CD14-positive monocyte (primary cell): ENCODE measurements around the gene HUNK. TPM values are rescaled to one million over a fixed set of nuclear protein-coding genes. Genes with fewer than 3 reads are reported as not detected.

Experiments used
- DNase-seq, 3 donors: peaks; one replicate each; pipeline ENCODE4 v3.0.0-alpha.2; 2011 to 2022
- H2AFZ ChIP-seq: 2 replicates; pipeline ENCODE4 v1.6.0; 2012; ENCODE audit warnings: mild to moderate bottlenecking, low read depth, low read length, inconsistent platforms; ENCODE audit not compliant: insufficient read depth, poor library complexity, severe bottlenecking
- H3K27ac ChIP-seq, 2 donors: 1 replicate in 1 of 2; 2 replicates in 1 of 2; pipeline ENCODE4 v1.5.1; 2012 to 2013; ENCODE audit warnings: low read length in 2 of 2, control low read depth in 1 of 2, inconsistent platforms in 1 of 2, low read depth in 1 of 2, mild to moderate bottlenecking in 1 of 2
- H3K27me3 ChIP-seq, 2 donors: one replicate each; pipeline versions ENCODE4 v1.6.0 to v1.6.1; 2011 to 2013; ENCODE audit warnings: low read length in 2 of 2; ENCODE audit not compliant: control insufficient read depth in 2 of 2, insufficient read depth in 2 of 2
- H3K36me3 ChIP-seq, 2 donors: replicated peaks in 1 of 2; 1 replicate in 1 of 2; 2 replicates in 1 of 2; pipeline versions ENCODE4 v1.5.1 to v1.6.1; 2012 to 2013; ENCODE audit warnings: low read length in 2 of 2, control low read depth in 1 of 2, inconsistent platforms in 1 of 2, mild to moderate bottlenecking in 1 of 2; ENCODE audit not compliant: insufficient read depth in 2 of 2, control insufficient read depth in 1 of 2
- H3K4me1 ChIP-seq, 2 donors: 1 replicate in 1 of 2; 2 replicates in 1 of 2; pipeline versions ENCODE4 v1.5.1 to v1.6.1; 2012 to 2013; ENCODE audit warnings: low read length in 2 of 2, control low read depth in 1 of 2, inconsistent platforms in 1 of 2, mild to moderate bottlenecking in 1 of 2, moderate library complexity in 1 of 2; ENCODE audit not compliant: insufficient read depth in 2 of 2, control insufficient read depth in 1 of 2
- H3K4me2 ChIP-seq: replicated peaks from 2 replicates; pipeline ENCODE3; 2012; ENCODE audit warnings: low read length, moderate library complexity, mild to moderate bottlenecking; ENCODE audit not compliant: poor library complexity, severe bottlenecking; ENCODE audit errors: extremely low read depth
- H3K4me3 ChIP-seq, 3 experiments: fragments of 200-600 bp in 1 of 3; sonication (generic) in 1 of 3; replicated peaks in 1 of 3; 1 replicate in 2 of 3; 2 replicates in 1 of 3; pipeline ENCODE4 v1.5.1; 2011 to 2013; ENCODE audit warnings: low read length in 3 of 3, mild to moderate bottlenecking in 3 of 3, control low read depth in 2 of 3, low read depth in 2 of 3, inconsistent platforms in 1 of 3, moderate library complexity in 1 of 3
- H3K79me2 ChIP-seq: 2 replicates; pipeline ENCODE4 v1.6.0; 2012; ENCODE audit warnings: mild to moderate bottlenecking, control low read depth, inconsistent platforms, low read length, moderate library complexity; ENCODE audit not compliant: insufficient read depth
- H3K9ac ChIP-seq: 2 replicates; pipeline ENCODE4 v1.6.0; 2017; ENCODE audit warnings: low read length, mild to moderate bottlenecking; ENCODE audit not compliant: insufficient read depth, poor library complexity, severe bottlenecking
- H3K9me3 ChIP-seq, 2 donors: replicated peaks in 1 of 2; 1 replicate in 1 of 2; 2 replicates in 1 of 2; pipeline versions ENCODE4 v1.5.1 to v1.6.1; 2012 to 2013; ENCODE audit warnings: low read length in 2 of 2, control low read depth in 1 of 2; ENCODE audit not compliant: control insufficient read depth in 1 of 2, insufficient read depth in 1 of 2
- H4K20me1 ChIP-seq: 2 replicates; pipeline ENCODE4 v1.6.0; 2012; ENCODE audit warnings: mild to moderate bottlenecking, low read length, control low read depth, moderate library complexity; ENCODE audit not compliant: insufficient read depth
- H3K27ac Mint-ChIP-seq, 7 donors: one replicate each; pipeline ENCODE4 v1.8.0; 2020; ENCODE audit warnings: mild to moderate bottlenecking in 7 of 7, mixed read lengths in 7 of 7, moderate library complexity in 6 of 7, inconsistent platforms in 2 of 7
- H3K27me3 Mint-ChIP-seq, 3 donors: one replicate each; pipeline ENCODE4 v1.8.0; 2021 to 2022; ENCODE audit warnings: low read depth in 3 of 3, mild to moderate bottlenecking in 3 of 3, mixed read lengths in 3 of 3, moderate library complexity in 3 of 3, inconsistent platforms in 1 of 3
- H3K36me3 Mint-ChIP-seq, 2 donors: one replicate each; pipeline ENCODE4 v1.8.0; 2020; ENCODE audit warnings: mixed read lengths in 2 of 2, inconsistent platforms in 1 of 2, mild to moderate bottlenecking in 1 of 2
- H3K4me1 Mint-ChIP-seq: one replicate; pipeline ENCODE4 v1.8.0; 2020; ENCODE audit warnings: mild to moderate bottlenecking, mixed read lengths
- H3K4me3 Mint-ChIP-seq, 2 donors: one replicate each; pipeline ENCODE4 v1.8.0; 2020; ENCODE audit warnings: mild to moderate bottlenecking in 2 of 2, mixed read lengths in 2 of 2, moderate library complexity in 1 of 2
- H3K9me3 Mint-ChIP-seq, 7 donors: one replicate each; pipeline ENCODE4 v1.8.0; 2020 to 2022; ENCODE audit warnings: mixed read lengths in 7 of 7, mild to moderate bottlenecking in 6 of 7, moderate library complexity in 6 of 7, inconsistent platforms in 2 of 7
- WGBS: methylation state at CpG from one replicate; pipeline ENCODE4 v1.1.5; 2013; ENCODE audit warnings: missing lambda C conversion rate; ENCODE audit not compliant: insufficient coverage; 5-methylcytosine and 5-hydroxymethylcytosine counted together
- intact Hi-C, 2 donors: fragments of 100-400 bp; cut with micrococcal nuclease; formaldehyde crosslinking; loops; one replicate each; pipeline versions ENCODE4 v1.15.0 to v1.15.1; 2023
- polyA plus RNA-seq, 3 donors: library from polyadenylated mRNA; depleted of rRNA in 1 of 3; unstranded in 2 of 3; stranded (reverse) in 1 of 3; fragments of 300-500 nt in 2 of 3; fragments of >200 nt in 1 of 3; fragmentation: Illumina TruSeq in 2 of 3; gene quantifications; 1 replicate in 2 of 3; 2 replicates in 1 of 3; pipeline ENCODE4 v1.2.3, GENCODE V29; 2012 to 2021
- TF ChIP-seq, protein P1 (sequence below): fragments of 200-600 bp; IDR thresholded peaks from one replicate; pipeline ENCODE4 v1.8.0; 2022; ENCODE audit warnings: antibody characterized with exemption, mild to moderate bottlenecking

Gene HUNK
- polyA plus RNA-seq, 3 donors = not detected

DNA sequence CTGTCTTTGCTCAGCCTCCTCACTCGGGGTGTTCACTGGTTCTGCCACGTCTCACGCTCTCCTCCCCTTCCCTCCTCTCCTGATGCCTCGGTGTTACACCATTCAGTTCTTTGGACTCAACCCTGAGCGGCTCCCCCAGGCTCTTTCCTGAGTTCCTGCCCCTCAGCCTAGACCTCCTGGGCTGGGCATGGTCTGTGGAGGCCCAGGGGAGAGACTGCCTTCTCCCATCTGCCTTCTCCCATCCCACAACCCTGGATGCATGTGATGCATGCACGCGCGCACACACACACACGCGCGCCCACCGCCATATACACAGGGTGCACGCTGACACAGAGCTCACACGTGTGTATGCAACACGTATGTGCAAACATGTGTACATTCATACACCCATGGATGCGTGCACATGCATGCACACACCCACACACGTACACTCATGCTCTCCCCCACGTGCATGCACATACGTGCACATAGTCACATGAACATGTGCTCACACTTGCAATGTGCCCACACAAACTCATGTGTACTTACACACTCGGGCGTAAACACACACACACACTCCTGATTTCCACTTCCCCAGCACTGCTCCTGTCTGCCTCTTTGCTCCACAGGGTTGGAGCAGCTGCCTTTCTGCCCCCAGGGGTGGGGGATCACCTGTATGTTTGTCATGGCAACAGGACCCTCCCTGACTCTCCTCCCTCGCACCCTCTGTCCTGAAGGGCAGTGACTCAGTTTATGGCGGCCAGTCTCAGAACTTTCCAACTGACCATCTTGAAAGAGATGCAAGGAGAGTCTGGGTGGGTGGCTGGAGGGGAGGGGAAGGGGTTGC lies 59.0 kb downstream of the HUNK start:
- no peak overlapping the region for H3K27ac Mint-ChIP-seq
- Histone ChIP-seq H3K79me2 (no peaks in the 10 kb centered on the region), H2AFZ (no peak overlapping the region), H3K9ac (no peak overlapping the region), H3K4me3 (no peak overlapping the region), H3K27me3 (no peaks in the 10 kb centered on the region), H3K36me3 (no peaks in the 10 kb centered on the region), H4K20me1 (no peaks in the 10 kb centered on the region), H3K4me1 (no peaks in the 10 kb centered on the region), H3K27ac (no peak overlapping the region), H3K9me3 (no peaks in the 10 kb centered on the region), H3K4me2 (no peak overlapping the region)
- no peak overlapping the region for H3K4me3 Mint-ChIP-seq
- WGBS = 93% methylated on average over 20 of the region's 23 CpGs
- H3K27me3 Mint-ChIP-seq = peaks cover 2 to 6% (median 3%) of the 10 kb centered on the region in 3 donors
- no peaks in the 10 kb centered on the region for H3K36me3 Mint-ChIP-seq
- peaks cover 0 to 8% (median 2%) of the 10 kb centered on the region in 7 donors for H3K9me3 Mint-ChIP-seq
- no peak for DNase-seq
- TF ChIP-seq, protein P1, sequence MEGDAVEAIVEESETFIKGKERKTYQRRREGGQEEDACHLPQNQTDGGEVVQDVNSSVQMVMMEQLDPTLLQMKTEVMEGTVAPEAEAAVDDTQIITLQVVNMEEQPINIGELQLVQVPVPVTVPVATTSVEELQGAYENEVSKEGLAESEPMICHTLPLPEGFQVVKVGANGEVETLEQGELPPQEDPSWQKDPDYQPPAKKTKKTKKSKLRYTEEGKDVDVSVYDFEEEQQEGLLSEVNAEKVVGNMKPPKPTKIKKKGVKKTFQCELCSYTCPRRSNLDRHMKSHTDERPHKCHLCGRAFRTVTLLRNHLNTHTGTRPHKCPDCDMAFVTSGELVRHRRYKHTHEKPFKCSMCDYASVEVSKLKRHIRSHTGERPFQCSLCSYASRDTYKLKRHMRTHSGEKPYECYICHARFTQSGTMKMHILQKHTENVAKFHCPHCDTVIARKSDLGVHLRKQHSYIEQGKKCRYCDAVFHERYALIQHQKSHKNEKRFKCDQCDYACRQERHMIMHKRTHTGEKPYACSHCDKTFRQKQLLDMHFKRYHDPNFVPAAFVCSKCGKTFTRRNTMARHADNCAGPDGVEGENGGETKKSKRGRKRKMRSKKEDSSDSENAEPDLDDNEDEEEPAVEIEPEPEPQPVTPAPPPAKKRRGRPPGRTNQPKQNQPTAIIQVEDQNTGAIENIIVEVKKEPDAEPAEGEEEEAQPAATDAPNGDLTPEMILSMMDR = no peak
- H3K4me1 Mint-ChIP-seq = no peaks in the 10 kb centered on the region
- intact Hi-C loops = no loop called here

DNA sequence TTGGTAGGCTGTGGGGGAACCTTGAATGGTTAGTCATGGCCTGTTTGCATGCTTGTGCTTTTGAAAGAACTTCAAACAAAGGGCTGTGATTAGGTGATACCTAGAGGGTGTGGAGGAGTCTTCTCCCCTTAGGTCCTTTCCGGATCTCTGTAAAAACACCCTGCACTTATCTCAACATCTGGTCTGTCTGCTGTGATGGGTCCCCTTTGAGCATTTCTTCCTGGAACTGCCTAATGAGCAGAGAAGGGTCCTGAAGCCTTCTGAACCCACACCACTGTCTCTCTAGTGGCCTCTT lies 59.6 kb downstream of the HUNK start:
- Histone ChIP-seq H3K9me3 (no peaks in the 10 kb centered on the region), H3K4me3 (no peak overlapping the region), H3K27ac (no peak overlapping the region), H4K20me1 (no peaks in the 10 kb centered on the region), H3K4me1 (no peaks in the 10 kb centered on the region), H3K4me2 (no peak overlapping the region), H3K27me3 (no peaks in the 10 kb centered on the region), H2AFZ (no peak overlapping the region), H3K9ac (no peak overlapping the region), H3K79me2 (no peaks in the 10 kb centered on the region), H3K36me3 (no peaks in the 10 kb centered on the region)
- peaks cover 2 to 7% (median 3%) of the 10 kb centered on the region in 3 donors for H3K27me3 Mint-ChIP-seq
- DNase-seq = no peak
- no peak overlapping the region for H3K4me3 Mint-ChIP-seq
- peaks cover 0 to 6% (median 0%) of the 10 kb centered on the region in 7 donors for H3K9me3 Mint-ChIP-seq
- TF ChIP-seq, protein P1 = no peak
- WGBS = no CpG with 5 or more reads among the region's 1 CpG
- H3K36me3 Mint-ChIP-seq = no peaks in the 10 kb centered on the region
- intact Hi-C loops = no loop called here
- no peaks in the 10 kb centered on the region for H3K4me1 Mint-ChIP-seq
- H3K27ac Mint-ChIP-seq = no peak overlapping the region
